GM21526 (cell line): ENCODE results near the gene MAGEA8.
"Not testable (repeated sequence)": the region's sequence is repeated elsewhere in the genome, so short reads cannot be mapped to it uniquely, and the experiment has no call there.

ENCODE experiments used
- ATAC-seq: cut with Tn5 transposase; IDR thresholded peaks from one replicate; pipeline ENCODE4 v1.9.1; 2021; ENCODE audit warnings: moderate library complexity; ENCODE audit not compliant: unreplicated experiment, low FRiP score

Gene MAGEA8

GRCh38 chrX:149903889-149904748 lies 23.1 kb downstream of the MAGEA8 start:
- ATAC-seq, result peak; percentile 85

DNA sequence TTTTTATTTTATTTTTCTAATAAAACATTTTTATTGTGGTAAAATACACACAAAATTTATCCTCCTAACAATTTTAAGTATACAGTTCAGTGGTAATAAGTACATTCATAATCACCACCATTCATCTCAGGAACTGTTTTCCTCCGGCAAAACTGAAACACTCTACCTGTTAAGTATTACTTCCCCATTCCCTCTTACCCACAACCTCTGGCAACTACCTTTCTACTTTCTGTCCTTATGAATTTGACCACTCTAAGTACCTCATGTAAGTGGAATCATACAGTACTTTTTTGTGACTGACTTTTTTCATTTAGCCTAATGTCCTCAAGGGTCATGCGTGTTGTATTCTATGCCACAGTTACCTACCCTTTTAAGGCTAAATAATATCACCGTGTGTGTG lies 27.3 kb downstream of the MAGEA8 start:
- peak; percentile 51 for ATAC-seq

GRCh38 chrX:149908727-149909126 lies 27.7 kb downstream of the MAGEA8 start:
- no peak for ATAC-seq

DNA sequence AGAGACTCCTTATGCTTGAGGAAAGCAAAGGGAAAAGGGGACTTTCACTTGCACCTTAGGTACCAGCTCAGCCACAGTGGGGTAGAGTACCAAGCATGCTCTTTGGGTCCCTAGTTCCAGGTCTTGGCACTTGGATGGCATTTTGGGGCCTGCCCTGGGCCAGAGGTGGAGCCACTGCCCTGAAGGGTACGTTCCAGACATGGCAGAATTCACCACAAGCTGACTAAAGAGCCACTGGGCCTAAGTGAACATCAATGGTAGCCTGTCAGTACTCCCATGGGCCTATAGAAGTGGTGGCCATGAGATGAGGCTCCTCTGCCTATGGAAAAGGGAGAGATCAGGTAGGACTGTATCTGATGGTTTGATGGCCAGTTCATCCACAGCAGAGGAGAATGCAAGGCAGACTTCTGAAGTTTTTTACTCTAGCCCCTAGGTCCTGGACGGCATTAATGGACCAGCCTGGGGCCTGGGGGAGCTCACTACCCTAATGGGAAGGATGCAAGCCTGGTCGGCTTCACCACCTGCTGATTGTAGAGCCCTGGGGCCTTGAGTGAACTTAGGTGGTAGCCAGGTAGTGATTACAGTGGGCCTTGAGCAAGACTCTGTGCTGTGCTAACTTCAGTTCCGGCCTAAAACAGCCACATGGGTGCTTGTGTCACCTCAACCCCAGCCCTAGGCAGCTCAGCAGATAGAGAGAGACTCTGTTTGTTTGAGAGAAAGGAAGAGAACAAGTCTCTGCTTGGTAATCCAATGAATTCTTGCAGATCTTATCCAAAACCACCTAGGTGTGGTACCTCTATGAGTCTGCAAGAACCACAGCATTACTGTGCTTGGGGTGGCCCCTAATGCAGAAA lies 28.6 kb downstream of the MAGEA8 start:
- no peak for ATAC-seq

DNA sequence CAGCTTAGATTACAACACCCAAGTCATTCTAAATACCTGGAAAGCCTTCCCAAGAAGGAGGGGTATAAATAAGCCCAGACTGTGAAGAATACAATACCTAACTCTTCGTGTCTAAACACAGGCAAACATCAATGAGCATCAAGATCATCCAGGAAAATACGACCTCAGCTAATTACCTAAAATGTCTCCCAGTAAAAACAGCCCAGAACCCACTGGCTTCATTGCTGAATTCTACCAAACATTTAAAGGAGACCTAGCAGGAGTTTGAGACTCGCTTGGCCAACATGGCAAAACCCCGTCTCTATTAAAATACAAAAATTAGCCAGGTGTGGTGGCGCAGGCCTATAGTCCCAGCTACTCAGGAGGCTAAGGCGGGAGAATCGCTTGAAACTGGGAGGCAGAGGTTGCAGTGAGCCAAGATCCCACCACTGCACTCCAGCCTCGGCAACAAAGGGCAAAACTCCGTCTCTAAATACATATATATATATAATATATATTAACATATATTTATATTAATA lies 29.3 kb downstream of the MAGEA8 start:
- ATAC-seq, result no peak

DNA sequence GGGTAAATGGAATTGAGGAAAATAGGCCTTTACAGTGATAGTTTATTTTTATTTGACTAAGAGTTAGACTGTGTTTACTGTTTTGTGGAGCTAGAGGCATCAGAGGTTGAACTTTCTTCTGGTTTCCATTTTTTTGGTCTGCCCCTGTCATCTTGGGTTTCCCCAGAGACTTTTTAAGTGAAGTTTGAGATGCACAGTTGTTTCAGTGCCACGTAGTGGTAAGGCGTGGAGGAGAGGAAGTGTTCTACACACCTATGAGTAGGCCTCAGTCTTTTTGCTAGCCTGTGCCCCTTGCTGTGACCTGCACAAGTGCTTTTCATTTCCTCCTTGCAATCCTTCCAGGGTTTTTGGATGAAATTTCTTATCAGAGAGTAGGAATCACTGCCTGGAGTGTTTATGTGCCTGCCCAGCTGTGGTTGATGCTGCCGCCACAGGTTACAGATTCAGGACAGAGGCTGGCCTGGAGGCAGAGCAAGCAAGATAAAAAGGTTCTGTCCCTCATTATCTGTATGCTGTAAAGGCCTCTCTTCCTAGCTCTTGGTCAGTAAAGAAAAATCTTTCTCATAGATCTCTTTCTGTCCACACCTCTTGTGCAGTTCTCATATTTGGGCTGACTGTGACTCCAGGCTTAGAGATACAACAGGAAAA lies 35.9 kb downstream of the MAGEA8 start:
- ATAC-seq, result peak; percentile 73

DNA sequence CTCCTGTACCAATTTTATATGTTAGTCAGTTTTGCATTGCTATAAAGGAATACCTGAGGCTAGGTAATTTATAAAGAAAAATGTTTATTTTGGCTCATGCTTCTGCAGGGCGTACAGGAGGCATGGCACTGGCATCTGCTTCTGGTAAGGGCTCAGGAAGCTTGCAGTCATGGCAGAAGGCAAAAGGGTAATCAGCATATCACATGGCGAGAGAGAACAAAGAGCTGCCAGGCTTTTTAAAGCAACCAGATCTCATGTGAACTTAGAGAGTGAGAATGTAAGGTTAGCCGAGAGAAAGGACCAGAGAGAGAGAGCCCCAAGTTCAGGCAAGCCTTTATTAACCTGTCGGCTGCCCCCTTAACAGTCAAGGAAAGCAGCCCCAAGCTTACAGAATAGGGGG lies 42.9 kb downstream of the MAGEA8 start:
- ATAC-seq, result not testable (repeated sequence)

- not testable (repeated sequence) for ATAC-seq
Measured at GRCh38 chrX:149924434-149924833, 43.5 kb downstream of the MAGEA8 start.

- not testable (repeated sequence) for ATAC-seq
Measured at GRCh38 chrX:149927245-149927963, 46.4 kb downstream of the MAGEA8 start.

GRCh38 chrX:149927964-149928258 lies 46.9 kb downstream of the MAGEA8 start:
- ATAC-seq, result not testable (repeated sequence)

DNA sequence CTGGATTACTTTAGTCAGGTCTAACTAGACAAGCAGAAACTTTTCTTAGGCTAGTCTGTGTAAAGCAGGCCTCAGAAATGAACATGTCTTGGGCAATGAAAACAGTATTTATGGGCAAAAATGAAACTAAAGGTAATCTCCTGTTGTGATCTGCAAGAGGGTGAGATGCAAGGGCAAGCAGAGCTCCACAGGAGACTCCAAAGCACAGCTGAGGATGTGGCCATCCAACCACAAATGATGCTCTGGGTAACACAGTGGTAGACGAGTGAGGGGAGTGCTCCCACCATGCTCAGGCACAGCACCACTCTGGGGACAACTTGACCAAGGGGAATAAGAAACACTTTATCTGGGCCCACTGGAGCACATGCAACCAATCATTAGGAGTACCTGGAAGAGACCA lies 47.7 kb downstream of the MAGEA8 start:
- not testable (repeated sequence) for ATAC-seq

- ATAC-seq, result not testable (repeated sequence)
Measured at GRCh38 chrX:149929400-149929799, 48.4 kb downstream of the MAGEA8 start, which contains the start of gene HSFX4. HSFX4 (plus strand) TSS chrX:149929573; CDS start chrX:149929645, 72 bp downstream.

DNA sequence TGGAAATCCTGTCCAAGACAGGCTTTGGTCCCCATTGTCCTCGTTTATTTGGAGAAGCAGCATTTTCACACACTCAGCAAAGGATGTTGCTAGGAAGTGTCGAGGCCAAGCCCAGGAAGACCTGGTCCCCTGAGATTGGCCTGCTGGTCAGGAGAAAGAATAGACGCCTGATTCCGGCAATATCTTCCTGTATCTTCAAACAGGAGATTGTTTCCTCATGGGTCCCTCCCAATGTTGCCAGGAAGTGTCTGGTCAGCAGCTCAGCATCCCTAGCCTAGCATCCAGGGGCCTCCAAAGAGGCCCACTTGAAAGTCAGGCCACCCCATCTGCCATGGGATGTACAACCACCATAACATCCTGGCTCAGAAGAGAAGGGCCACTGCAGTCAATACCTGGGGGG lies 50.4 kb downstream of the MAGEA8 start:
- ATAC-seq, result not testable (repeated sequence)

GRCh38 chrX:149932150-149932549 lies 51.2 kb downstream of the MAGEA8 start:
- ATAC-seq, result not testable (repeated sequence)

GRCh38 chrX:149932970-149933369 lies 52.0 kb downstream of the MAGEA8 start:
- not testable (repeated sequence) for ATAC-seq

DNA sequence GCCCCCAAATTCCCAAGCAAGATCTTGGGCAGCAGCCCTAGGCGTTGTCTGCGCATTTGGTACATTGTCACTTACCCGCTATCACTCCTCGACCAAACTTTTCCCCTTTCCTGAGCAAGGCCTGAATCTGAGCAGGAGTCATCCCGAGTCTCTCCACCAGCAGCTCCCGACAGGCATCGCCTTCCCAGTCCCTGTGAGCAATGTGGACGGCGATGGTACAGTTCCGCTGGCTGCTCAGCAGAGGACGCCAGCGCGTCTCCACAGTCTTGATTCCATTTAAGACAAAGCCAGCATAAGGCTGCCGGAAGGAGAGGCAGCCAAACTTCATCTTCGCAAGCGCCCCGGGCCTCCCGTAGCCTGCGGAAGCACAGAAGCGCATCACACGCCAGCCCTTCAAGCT lies 52.6 kb downstream of the MAGEA8 start:
- not testable (repeated sequence) for ATAC-seq
